ENCODE results near the gene CA11.
A peak's percentile ranks its signal among the peaks of the same experiment; 100 is the strongest.
"Not testable (repeated sequence)": the region's sequence is repeated elsewhere in the genome, so short reads cannot be mapped to it uniquely, and the experiment has no call there.

CA11 gene

GRCh38 chr19:48658483-48658882 lies 12.5 kb upstream of the CA11 start:
- no peaks in the 10 kb centered on the region for H3K9me3 Mint-ChIP-seq
- no peak for ATAC-seq
- no peaks in the 10 kb centered on the region for H3K36me3 Mint-ChIP-seq
- peaks cover 10% of the 10 kb centered on the region for H3K4me1 Mint-ChIP-seq
- H3K4me3 Mint-ChIP-seq, result no peak overlapping the region
- no peak overlapping the region for H3K27ac Mint-ChIP-seq
- no peak for DNase-seq (ENCODE audit: low spot score in 2 of 2)

DNA sequence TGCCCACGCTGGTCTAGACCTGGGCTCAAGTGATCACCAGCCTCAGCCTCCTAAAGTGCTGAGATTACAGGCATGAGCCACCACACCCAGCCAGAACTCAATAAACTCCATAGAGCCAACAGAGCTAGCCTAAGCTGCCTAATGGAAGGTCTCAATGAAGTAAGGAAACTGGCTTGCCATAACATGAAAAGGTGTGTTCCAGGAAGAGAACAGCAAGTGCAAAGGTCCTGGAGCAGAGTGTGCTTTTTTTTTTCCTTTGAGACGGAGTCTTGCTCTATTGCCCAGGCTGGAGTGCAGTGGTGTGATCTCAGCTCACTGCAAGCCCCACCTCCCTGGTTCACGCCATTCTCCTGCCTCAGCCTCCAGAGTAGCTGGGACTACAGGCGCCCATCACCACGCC lies 11.8 kb upstream of the CA11 start:
- not testable (repeated sequence) for H3K4me3 Mint-ChIP-seq; H3K36me3 Mint-ChIP-seq; DNase-seq (ENCODE audit: low spot score in 2 of 2)

DNA sequence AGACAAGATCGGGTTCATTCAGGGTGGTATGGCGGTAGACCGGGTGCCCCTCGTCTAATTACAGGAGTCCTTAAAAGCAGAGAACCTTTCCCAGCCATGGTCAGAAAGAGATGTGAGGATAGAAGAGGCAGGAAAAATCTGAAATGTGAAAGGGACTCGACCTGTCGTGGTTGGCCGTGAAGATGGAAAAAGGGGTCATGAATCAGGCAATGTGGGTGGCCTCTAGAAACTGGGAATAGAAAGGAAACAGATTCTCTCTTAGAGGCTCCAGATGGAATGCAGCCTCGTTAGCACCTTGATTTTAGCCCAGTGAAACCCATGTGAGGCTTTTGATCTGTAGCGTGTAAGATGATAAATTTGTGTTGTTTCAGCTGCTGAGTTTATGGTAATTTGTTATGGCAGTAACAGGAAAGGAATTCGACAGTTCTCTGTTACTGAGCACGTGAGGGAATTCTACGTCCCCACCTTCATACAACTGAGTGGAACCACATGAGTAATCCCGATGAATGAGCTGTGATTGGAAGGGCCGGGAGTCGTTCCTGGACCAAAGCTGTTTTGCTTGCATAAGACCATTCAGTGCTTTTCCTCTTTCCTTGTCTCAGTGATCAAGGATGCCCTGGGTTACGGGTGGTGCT lies 11.0 kb upstream of the CA11 start:
- Mint-ChIP-seq H3K36me3 (no peaks in the 10 kb centered on the region), H3K27ac (no peak overlapping the region), H3K4me1 (peaks cover 14% of the 10 kb centered on the region), H3K9me3 (no peaks in the 10 kb centered on the region), H3K4me3 (no peak overlapping the region)
- ATAC-seq (no peak), DNase-seq (ENCODE audit: low spot score in 2 of 2) (no peak)

More for the DNA sequence above, 11.8 kb upstream of the CA11 start:
- ATAC-seq, H3K9me3 Mint-ChIP-seq, H3K27ac Mint-ChIP-seq, H3K4me1 Mint-ChIP-seq: not testable (repeated sequence)

GRCh38 chr19:48654299-48655059 lies 8.5 kb upstream of the CA11 start:
- peaks cover 12% of the 10 kb centered on the region for H3K4me1 Mint-ChIP-seq
- peak overlapping the region; percentile 54 for H3K27ac Mint-ChIP-seq
- DNase-seq (ENCODE audit: low spot score in 2 of 2), result no peak
- no peak for ATAC-seq
- no peaks in the 10 kb centered on the region for H3K9me3 Mint-ChIP-seq
- H3K36me3 Mint-ChIP-seq, result no peaks in the 10 kb centered on the region
- H3K4me3 Mint-ChIP-seq, result no peak overlapping the region

- Mint-ChIP-seq H3K27ac (no peak overlapping the region), H3K9me3 (no peaks in the 10 kb centered on the region), H3K4me3 (no peak overlapping the region), H3K4me1 (peaks cover 29% of the 10 kb centered on the region), H3K36me3 (peaks cover 6% of the 10 kb centered on the region)
- ATAC-seq, result no peak
- no peak for DNase-seq (ENCODE audit: low spot score in 2 of 2)
Observed at GRCh38 chr19:48651683-48652048, 5.7 kb upstream of the CA11 start.

GRCh38 chr19:48650974-48651682 lies 5.1 kb upstream of the CA11 start:
- Mint-ChIP-seq H3K36me3 (peaks cover 6% of the 10 kb centered on the region), H3K4me3 (no peak overlapping the region), H3K27ac (peak overlapping the region; percentile 35)

GRCh38 chr19:48648134-48648533 lies 2.1 kb upstream of the CA11 start:
- Mint-ChIP-seq H3K36me3 (peaks cover 18% of the 10 kb centered on the region), H3K27ac (peak overlapping the region; percentile 18), H3K4me1 (peaks cover 55% of the 10 kb centered on the region), H3K4me3 (peak overlapping the region; percentile 2), H3K9me3 (no peaks in the 10 kb centered on the region)
- no peak for ATAC-seq
- DNase-seq (ENCODE audit: low spot score in 2 of 2), result no peak

More at GRCh38 chr19:48650974-48651682, 5.1 kb upstream of the CA11 start:
- DNase-seq (ENCODE audit: low spot score in 2 of 2), result no peak
- ATAC-seq, result no peak
- no peaks in the 10 kb centered on the region for H3K9me3 Mint-ChIP-seq
- peaks cover 35% of the 10 kb centered on the region for H3K4me1 Mint-ChIP-seq

DNA sequence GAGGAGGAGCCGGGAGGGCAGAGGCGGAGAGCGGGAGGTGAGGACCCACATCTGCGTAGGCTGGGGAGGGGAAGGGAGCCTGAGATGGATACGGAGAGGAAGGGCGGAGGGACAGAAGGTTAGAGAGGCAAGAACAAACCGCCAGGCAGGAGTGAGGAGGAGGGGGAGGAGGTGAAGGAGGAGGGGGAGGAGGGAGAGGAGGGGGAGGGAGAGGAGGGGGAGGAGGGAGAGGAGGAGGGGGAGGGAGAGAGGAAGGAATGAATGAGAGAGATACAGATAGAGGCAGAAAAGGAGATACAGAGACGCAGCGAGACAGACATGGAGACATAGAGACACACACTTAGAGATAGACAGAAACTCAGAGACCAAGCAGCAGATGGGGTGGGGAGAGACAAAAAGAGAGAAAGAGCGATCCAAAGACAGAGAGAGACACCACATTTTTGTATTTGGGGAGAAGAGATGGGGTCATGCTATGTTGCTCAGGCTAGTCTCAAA lies 782 bp upstream of the CA11 start:
- DNase-seq (ENCODE audit: low spot score in 2 of 2), result no peak
- Mint-ChIP-seq H3K9me3 (no peaks in the 10 kb centered on the region), H3K36me3 (peaks cover 18% of the 10 kb centered on the region), H3K4me3 (peak overlapping the region; percentile 98), H3K27ac (peak overlapping the region; percentile 96), H3K4me1 (peaks cover 49% of the 10 kb centered on the region)
- no peak for ATAC-seq

- Mint-ChIP-seq H3K9me3 (no peaks in the 10 kb centered on the region), H3K4me3 (peak overlapping the region; percentile 98), H3K4me1 (peaks cover 43% of the 10 kb centered on the region), H3K36me3 (peaks cover 18% of the 10 kb centered on the region), H3K27ac (peak overlapping the region; percentile 96)
- no peak for DNase-seq (ENCODE audit: low spot score in 2 of 2)
- ATAC-seq, result no peak
Observed at GRCh38 chr19:48645620-48646000, 377 bp downstream of the CA11 start.

DNA sequence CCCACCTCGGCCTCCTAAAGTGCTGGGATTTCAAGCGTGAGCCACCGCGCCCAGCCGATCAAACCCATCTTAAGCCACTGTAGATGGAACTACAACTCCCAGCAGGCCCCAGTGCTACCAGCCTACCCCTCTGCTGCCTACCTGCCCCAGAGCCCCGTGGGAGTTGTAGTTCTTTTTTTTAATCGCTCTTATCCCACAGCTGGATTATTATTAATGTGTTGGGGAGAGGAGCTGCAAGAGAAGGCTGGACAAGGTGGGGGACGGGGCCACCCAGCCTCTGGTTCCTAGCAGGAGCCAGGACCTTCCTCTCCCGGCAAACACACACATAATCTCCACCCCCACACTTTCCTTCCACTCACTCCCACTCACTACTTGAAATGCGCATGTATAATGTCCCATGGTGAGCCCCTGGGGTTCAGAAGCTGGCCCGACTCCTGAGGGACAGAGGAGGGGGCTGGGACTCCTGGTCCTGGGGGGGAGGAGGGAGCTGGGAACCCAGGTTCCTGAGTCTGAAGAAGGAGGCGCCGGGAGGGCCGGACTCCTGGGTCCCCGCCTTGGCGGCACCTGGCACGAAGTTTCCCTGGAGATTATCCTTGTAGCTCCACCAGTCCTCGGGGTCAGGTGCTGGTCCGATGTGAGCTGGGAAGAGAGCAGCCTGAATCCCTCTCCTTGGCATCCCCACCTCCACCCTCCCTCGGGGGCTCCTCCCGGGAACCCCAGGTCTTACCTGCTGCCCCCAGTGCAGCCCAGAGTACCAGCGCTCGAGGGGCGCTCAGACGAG lies 958 bp downstream of the CA11 start:
- no peaks in the 10 kb centered on the region for H3K9me3 Mint-ChIP-seq
- H3K4me1 Mint-ChIP-seq, result peaks cover 45% of the 10 kb centered on the region
- DNase-seq (ENCODE audit: low spot score in 2 of 2) (peak; percentile 59 to 83), ATAC-seq (peak; percentile 79)
- peaks cover 18% of the 10 kb centered on the region for H3K36me3 Mint-ChIP-seq
- H3K4me3 Mint-ChIP-seq, result peak overlapping the region; percentile 98
- H3K27ac Mint-ChIP-seq, result peak overlapping the region; percentile 96

GRCh38 chr19:48644355-48644754 lies 1.6 kb downstream of the CA11 start:
- H3K36me3 Mint-ChIP-seq, result peaks cover 18% of the 10 kb centered on the region
- H3K4me3 Mint-ChIP-seq, result peak overlapping the region; percentile 98
- ATAC-seq (no peak), DNase-seq (ENCODE audit: low spot score in 2 of 2) (no peak)
- H3K9me3 Mint-ChIP-seq, result no peaks in the 10 kb centered on the region
- peak overlapping the region; percentile 96 for H3K27ac Mint-ChIP-seq
- peaks cover 52% of the 10 kb centered on the region for H3K4me1 Mint-ChIP-seq

DNA sequence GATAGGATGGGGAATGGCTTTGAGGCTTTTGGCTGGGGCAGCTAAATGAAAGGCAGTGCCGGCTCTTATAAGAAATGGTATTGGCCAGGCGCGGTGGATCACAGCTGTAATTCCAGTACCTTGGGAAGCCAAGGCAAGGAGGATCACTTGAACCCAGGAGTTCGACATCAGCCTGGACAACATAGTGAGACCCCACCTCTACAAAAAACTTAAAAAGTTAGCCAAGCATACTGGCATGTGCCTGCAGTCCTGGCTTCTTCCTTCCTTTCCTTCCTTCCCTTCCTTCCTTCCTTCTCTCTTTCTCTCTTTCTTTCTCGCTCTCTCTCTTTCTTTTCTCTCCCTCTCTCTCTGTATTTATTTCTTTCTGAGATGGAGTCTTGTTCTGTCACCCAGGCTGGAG lies 3.1 kb downstream of the CA11 start:
- H3K27ac Mint-ChIP-seq, result no peak overlapping the region
- H3K9me3 Mint-ChIP-seq, result peaks cover 3% of the 10 kb centered on the region
- peaks cover 23% of the 10 kb centered on the region for H3K36me3 Mint-ChIP-seq
- ATAC-seq (no peak), DNase-seq (ENCODE audit: low spot score in 2 of 2) (no peak)
- no peak overlapping the region for H3K4me3 Mint-ChIP-seq
- H3K4me1 Mint-ChIP-seq, result peaks cover 60% of the 10 kb centered on the region

DNA sequence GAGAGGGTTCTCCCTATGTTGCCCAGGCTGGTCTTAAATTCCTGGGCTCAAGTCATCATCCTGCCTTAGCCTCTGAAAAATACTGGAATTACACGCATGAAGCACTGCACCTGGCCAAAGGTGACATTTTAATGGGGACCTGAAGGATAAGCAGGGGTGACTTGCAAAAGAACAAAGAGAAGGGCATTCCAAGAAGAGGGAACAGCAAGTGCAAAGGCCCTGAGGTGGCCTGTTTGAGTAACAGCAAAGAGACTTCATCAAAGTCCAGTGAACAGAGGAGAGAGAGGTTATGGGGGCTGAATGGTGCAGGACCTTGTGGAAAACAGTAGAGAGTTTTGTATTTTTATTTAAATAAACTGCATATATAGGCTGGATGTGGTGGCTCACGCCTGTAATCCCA lies 4.1 kb downstream of the CA11 start:
- ATAC-seq (no peak), DNase-seq (ENCODE audit: low spot score in 2 of 2) (no peak)
- Mint-ChIP-seq H3K4me3 (no peak overlapping the region), H3K9me3 (peaks cover 3% of the 10 kb centered on the region), H3K4me1 (peaks cover 58% of the 10 kb centered on the region), H3K27ac (no peak overlapping the region), H3K36me3 (peaks cover 29% of the 10 kb centered on the region)

GRCh38 chr19:48639483-48640375 lies 6.3 kb downstream of the CA11 start:
- peaks cover 37% of the 10 kb centered on the region for H3K36me3 Mint-ChIP-seq
- no peak for DNase-seq (ENCODE audit: low spot score in 2 of 2)
- ATAC-seq, result no peak
- H3K9me3 Mint-ChIP-seq, result peaks cover 3% of the 10 kb centered on the region
- no peak overlapping the region for H3K27ac Mint-ChIP-seq
- H3K4me3 Mint-ChIP-seq, result peak overlapping the region; percentile 55
- peaks cover 50% of the 10 kb centered on the region for H3K4me1 Mint-ChIP-seq
